HG03378 (cell line): ENCODE results near the gene FUBP3.

Experiments used
- ATAC-seq: cut with Tn5 transposase; IDR thresholded peaks from one replicate; pipeline ENCODE4 v1.9.1; 2021; ENCODE audit warnings: mild to moderate bottlenecking, moderate library complexity; ENCODE audit not compliant: unreplicated experiment

The FUBP3 gene

GRCh38 chr9:130633336-130634190 lies 54.2 kb downstream of the FUBP3 start:
- ATAC-seq: no peak

DNA sequence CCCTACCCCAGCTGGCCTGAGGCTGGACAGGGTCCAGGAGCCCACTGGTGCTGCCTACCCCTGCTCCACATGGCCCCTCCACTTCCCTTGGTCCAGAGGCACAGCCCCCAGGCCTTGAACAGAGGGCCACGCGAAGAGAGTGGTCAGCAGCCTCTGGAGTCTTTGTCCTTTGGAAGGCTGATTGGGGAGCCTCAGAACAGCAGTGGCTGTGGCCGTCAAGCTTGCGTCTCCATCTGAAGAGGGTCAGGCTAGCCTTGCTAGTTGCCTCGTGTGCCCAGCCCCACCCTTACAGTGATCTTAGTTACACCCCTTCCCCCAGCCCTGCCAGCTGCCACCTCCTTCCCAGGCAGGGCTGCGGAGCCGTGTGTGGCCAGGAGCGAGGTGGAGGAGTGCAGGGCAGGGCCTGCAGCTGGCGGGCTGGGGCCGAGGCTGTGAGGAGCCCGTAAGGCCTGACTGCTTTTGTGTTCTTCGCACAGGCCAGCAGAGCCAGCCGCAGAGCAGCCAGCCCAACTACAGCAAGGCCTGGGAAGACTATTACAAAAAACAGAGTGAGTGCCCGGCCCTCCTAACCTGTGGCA lies 54.9 kb downstream of the FUBP3 start:
- no peak for ATAC-seq

- ATAC-seq: no peak
Observed at GRCh38 chr9:130634801-130635200, 55.4 kb downstream of the FUBP3 start.

DNA sequence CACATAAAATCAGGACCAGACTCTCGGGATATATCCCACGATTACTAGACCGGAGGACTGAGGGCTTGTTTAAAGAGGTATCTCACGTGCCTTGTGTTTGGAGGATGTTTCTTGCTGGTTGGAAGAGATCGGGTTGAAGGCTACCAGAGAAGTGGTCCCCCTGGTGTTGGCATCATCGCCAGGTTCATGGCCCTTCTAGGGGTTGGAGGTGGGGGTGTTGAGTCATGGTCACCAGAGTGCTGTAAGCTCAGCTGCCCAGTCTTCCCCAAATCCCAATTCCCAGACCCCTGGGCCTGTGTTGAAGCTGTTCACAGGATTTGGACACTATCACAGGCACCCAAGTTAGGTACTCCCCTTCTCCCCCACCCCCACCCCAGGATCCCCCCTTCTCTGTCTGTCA lies 55.9 kb downstream of the FUBP3 start:
- ATAC-seq: no peak

DNA sequence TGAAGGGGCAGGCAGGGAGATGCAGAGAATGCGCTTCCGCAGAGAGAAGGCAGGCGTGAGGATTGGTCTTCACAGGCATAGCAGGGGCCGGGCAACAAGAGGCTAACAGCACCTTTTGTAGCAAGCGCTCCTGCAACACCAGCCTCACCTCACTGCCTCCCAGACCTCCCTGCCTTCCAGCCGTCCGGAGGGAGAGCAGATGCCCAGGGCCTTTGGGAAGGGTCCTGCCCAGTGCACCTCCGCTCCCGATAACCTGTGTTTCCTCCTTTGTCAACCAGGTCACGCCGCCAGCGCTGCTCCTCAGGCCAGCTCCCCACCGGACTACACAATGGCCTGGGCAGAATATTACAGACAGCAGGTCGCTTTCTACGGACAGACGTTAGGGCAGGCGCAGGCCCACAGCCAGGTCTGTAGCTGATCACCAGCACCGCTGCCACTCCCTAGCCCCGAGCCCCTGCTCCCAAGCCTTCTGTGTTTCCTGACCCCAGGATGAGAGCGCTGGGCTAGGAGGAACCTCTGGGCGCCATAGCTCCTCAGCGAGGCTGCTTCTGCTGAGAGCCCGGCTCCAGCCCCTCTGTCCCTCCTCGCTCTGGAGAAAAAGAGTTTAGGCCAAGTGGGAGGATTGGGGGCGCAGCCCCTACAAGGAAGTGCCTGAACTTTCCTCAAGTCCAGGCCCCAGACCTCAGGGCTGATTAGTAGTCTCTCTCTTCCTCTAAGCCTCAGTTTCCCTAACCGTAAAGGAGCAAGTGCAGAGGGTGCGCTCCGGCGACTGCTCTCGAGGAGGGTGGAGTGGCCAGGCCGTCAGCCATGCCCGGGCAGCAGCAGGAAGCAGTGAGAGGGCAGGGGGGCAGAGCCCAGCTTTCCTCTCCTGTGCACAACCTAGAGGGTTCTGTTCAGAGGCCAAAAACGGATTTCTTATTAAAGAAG lies 56.6 kb downstream of the FUBP3 start:
- ATAC-seq: no peak

DNA sequence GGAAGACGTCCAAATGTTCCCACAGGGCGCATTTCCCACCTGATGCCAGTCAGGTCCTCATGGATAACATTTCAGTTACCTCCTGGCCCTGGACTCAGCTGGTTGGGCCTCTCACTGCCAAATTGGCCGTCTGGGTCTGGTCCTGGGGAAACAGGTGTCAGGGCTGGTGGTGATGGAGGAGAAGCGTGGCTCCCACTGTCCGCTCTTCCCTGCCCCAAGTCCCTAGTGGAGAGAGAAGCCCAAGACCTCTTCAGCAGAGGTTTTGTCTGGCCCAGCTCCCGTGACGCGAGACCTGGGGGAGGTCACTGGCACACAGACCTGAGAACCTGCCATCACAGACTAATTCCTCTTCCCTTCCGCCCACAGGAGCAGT lies 57.3 kb downstream of the FUBP3 start:
- no peak for ATAC-seq

DNA sequence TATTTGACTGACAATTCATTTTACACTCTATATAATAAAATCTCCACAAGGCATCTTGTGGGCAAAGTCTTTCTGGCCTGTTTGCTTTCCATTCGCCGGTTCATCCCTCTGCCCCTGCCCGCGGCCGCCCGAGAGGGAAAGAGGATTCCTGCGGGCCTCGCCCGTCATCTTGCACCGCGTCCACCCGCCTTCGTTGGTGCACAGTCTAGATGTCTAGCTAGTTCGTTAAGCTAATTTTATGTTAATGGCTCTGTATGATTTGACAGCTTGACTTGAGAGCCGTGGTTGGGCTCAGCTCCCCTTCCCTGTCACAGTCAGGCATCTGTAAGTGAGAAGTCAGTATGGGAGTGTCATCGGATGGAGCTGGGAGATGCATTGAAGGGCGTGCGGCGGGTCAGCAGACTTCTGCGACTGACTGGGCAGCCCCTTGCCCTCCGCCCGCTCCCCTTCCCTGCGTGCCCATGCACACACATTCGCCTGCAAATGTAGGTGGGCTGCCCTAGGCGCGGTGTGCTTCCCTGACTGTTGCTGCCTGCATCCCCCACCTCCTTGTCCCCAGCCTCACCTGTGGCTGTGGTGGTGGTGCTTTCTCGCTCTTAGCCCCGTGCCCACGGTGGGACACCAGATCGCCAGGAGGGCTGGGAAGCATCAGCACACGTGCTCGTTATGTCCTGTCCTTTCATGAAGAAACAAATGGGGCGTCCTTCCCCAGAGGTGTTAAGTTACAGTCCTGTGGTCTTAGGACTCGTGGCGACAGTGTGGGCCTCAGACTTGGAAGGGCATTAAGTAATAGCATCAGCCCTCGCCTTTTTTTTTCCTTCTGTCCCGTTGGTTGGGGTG lies 59.1 kb downstream of the FUBP3 start:
- no peak for ATAC-seq

GRCh38 chr9:130639124-130639765 lies 59.9 kb downstream of the FUBP3 start:
- no peak for ATAC-seq

- ATAC-seq: no peak
Observed at GRCh38 chr9:130639866-130640555, 60.6 kb downstream of the FUBP3 start.

DNA sequence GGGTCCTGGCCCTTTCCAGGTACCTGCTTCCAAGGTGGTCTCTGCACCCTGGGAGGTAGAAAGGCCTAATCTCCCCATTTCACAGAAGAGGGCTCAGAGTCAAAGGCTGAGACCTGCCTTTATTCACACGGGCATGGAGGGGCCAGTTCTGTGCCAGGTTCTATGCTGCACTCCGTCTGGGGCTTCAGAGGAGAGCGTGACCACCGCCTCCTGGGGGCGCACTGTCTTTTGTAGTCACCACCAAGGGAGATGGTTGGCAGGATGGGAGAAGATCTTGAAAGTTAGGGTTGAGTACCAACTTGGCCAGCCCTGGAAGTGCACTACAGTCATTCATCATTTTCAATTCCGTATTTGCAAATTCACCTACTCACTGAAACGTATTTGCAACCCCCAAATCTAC lies 61.3 kb downstream of the FUBP3 start:
- no peak for ATAC-seq

DNA sequence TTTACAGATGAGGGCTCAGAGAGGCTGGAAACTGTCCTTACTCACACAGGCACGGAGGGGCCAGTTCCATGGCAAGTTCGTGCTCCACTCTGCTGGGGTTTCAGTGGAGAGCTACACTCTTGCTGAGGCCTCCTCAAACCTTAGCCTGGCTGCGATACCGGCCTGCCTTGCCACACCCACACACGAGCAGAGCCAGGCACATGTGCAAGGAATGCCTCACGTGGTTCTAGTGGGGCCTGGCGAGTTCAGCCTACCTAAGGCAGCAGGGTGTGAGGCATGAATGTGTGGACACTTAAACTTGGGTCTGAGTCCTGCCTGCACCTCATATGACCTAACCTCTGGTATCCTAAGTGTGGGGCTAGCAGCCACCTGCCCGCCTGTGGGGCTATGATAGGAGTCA lies 63.5 kb downstream of the FUBP3 start:
- ATAC-seq: no peak

GRCh38 chr9:130651221-130651620 lies 71.8 kb downstream of the FUBP3 start:
- ATAC-seq: no peak

DNA sequence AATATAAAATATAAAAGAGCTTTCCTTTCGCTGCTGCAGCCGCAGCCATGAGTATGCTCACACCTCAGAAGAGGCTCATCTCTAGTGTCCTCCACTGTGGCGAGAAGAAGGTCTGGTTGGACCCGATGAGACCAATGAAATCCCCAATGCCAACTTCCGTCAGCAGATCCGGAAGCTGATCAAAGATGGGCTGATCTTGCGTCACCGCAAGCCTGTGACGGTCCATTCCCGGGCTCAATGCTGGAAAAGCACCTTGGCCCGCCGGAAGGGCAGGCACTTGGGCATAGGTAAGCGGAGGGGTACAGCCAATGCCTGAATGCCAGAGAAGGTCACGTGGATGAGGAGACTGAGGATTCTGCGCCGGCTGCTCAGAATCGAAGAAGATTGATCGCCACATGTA lies 72.4 kb downstream of the FUBP3 start:
- no peak for ATAC-seq

DNA sequence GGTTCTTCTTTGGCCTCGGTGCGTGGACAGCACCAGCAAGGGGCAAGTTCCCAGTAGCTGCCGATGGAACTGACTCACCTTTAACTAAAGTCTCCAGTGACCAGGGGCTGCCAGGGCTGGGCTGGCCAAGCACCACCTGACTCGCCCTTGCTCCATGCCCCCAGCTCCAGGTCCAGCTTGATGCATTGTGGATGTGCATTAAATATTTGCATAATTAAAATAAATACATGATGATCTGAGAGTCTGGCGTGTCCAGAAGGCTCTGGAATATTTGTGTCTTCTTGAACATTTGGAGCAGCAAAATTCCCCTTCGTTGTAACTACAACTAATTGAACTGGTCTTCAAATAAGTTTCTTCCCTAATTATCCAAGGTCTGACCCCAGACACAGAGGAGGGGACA lies 75.5 kb downstream of the FUBP3 start:
- ATAC-seq: no peak

DNA sequence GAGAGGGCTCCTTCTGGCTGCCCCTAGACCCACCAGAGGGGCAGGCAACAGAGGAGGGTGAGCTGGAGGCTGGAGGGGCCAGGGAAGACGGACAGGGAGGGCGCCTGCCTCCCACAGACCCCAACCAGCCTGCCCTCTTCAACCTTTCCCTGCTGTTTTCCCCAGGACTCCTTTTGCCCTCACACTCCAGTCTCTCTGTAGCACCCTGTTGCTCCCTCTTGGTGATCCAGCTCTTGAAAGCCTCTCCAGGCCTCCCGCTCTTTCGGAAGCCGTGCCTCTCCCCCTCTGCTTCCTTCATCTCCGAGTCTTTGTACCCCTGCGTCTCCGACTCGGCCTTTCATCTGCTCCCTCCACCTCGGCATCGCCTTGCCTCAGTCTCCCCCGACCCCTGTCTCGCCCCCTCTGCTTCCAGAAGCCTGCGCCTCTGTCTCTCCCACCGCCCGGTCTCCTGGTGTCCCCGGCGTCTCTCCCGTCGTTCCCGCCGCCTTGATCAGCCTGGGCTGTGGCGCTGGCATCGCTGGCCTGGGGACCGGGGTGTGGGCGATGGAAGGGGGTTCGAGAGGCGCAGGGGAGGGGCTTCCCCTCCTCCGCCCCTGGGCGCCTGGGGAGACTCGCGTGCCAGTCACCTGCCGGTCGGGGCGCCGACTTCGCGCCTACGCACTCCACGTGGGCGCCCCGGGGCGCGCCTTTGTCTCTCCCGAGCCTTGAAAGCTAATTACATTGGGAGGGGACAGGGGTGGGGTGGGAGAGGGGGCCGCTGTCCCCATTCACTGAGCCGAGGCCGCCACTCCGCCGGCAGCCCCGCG lies 79.7 kb downstream of the FUBP3 start:
- ATAC-seq: no peak

DNA sequence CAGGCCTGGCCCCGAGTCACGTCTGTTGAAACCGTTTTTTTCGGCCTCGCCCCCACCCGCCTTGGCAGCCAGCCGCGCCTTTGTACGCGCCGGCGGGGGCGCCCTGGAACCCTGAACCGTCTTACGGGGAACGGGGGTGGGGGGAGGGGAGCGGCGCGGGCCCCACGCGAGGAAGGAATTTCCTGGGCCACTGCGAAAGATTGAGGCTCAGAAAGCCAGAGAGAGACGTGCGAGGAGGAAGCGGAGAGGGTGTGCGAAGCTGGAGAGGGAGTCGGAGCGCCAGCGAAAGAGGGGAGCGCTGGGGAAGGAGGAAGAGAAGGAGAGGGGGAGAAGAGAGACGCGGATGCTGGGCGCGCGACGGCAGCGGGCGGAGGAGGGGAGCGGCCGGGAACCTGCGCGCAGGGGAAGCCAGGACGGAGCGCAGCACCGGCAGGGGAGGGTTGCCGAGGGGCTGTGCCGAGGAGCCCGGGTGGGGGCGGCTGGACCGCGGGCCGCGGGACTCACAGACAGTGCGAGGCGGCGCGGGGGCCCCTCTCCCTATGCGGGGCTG lies 80.4 kb downstream of the FUBP3 start:
- no peak for ATAC-seq

- no peak for ATAC-seq
Observed at GRCh38 chr9:130660326-130660682, 80.9 kb downstream of the FUBP3 start.

- no peak for ATAC-seq
Observed at GRCh38 chr9:130660683-130661450, 81.5 kb downstream of the FUBP3 start.
